ENCODE results near the gene EP400.

DNA sequence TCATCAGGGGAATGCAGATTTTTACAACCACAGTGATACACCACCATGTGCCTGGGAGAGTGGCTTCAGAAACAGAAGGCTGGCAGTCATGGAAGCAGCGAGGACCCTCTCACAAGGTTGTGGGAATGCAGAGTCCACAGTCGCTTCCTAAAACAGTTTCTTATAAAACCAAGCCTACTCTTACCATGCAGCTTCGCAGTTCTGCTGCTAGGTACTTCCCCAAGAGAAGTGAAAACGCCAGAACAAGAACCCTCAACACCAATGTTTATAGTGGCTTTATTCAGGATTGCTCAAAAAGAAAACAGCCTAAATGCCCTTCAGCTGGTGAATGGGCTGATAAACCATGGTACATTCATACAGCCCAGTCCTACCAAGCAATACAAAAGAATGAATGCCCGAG lies 107.2 kb downstream of the EP400 start:
- no peak for TF ChIP-seq EZH2 (IDR thresholded peaks at IDR 0.05)
- TF ChIP-seq POLR2AphosphoS5 (IDR thresholded peaks at IDR 0.05; ENCODE audit: borderline replicate concordance, low read depth, low read length): no peak
- no peak for TF ChIP-seq FOXP2 (optimal IDR thresholded peaks at IDR 0.05; ENCODE audit: control extremely low read depth, extremely low read length, insufficient read depth)

Data from SK-N-MC (cell line).